Activated gamma-delta T cell treated with anti-CD3 and anti-CD28 coated beads, Interleukin-2, amount 50 U/mL, for 16 hours (primary cell): ENCODE measurements around the gene MAST4.

Experiments used
- DNase-seq: peaks from one replicate; pipeline ENCODE4 v3.0.0-alpha.2; 2020; ENCODE audit warnings: low read depth

MAST4 gene

DNA sequence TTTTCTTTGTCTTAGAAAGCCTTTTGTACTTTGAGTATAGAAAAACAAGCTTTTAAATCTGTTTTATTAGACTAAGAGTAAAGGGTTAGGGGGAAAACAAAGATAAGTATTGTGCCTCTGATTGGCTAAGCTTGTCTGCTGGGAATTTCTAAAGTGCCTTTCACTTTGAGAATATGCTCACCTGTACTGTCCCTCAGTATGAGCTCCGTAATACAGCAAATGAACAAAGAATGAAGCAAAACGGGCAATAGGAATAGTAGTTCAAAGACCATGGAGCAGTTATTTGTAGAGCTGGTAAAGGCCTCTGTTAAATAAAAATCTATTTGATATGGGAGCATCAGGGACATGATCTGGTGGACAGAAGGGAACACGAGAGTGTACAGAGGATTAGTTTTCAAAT lies 277.8 kb downstream of the MAST4 start:
- DNase-seq = no peak

DNA sequence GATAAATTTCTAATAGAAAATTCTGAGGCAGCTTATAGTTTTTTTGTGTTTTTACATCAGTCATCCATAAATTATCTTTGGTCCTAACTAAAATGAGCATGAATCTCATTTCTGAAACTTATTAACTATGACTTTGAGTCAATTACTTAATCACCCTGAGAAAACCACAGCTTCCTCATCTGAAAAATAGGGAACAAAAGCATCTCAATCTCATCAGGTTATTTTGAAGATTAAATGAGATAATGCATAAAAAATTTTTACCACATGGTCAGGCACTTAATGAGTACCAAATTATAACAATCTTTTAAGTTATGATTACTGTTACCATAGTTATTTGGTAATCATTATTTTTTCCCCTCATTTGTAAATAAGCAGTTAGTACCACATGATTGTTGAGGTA lies 279.1 kb downstream of the MAST4 start:
- no peak for DNase-seq

DNA sequence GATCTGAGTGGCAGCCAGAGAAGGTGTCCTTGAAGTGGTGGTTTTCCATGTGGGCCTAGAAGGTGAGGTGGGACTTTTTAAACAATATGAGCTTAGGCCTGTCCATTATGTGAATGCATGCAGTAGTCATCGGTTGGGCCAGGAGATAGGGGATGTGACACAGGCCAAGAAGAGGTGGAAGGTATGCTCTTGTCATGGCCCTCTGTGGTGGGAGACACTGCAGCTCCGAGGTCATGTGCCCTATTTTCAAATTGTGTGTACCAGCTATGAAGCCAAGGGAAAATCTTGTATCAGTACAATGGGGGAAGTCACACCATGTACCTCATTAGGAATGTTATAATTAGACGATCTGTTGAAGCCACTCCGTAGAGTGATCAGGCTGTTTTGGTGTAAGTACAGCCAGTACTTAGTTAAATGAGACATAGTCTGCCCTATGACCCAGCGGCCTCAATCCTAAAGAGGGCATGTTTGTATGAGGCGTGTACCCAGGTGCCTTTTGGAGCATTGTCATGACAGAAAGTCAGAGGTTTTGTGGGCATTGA lies 280.1 kb downstream of the MAST4 start:
- no peak for DNase-seq

DNA sequence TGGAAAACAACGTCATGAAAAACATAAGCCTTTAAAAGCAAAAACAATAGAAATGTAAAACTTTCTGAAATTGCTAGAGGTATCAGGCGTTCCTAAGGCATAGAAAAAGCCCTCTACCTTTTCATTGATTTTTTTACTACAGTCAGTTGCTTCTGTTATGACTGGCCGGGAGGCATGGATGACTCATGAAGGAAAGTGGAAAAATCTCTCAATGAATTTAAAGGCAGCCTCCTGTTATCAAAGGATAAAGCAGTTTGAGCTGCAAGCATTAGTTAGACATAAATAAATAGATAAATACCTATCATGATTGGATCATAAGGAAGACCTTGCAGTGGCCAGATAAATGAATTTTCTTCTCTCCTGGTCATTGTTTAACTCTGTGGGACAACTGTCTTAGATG lies 281.6 kb downstream of the MAST4 start:
- DNase-seq = no peak

DNA sequence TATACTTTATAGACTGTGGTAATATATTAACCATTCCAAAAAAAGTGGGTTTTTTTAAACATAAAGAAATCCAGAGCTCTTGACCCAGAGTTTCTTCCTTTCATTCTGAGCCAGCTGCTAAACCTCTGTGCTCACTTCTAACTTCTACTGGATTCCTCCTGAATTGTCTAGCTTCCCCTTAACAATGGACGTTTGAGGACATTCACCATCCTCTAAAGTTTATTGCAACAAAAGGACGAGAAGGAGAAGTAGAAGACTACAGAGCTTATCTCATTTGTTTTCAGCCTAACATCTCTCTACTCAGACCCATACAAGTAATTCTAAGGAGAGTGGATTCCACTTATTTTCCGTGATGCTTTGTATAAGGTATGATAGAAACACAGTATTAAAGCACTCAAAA lies 284.2 kb downstream of the MAST4 start:
- DNase-seq = no peak

DNA sequence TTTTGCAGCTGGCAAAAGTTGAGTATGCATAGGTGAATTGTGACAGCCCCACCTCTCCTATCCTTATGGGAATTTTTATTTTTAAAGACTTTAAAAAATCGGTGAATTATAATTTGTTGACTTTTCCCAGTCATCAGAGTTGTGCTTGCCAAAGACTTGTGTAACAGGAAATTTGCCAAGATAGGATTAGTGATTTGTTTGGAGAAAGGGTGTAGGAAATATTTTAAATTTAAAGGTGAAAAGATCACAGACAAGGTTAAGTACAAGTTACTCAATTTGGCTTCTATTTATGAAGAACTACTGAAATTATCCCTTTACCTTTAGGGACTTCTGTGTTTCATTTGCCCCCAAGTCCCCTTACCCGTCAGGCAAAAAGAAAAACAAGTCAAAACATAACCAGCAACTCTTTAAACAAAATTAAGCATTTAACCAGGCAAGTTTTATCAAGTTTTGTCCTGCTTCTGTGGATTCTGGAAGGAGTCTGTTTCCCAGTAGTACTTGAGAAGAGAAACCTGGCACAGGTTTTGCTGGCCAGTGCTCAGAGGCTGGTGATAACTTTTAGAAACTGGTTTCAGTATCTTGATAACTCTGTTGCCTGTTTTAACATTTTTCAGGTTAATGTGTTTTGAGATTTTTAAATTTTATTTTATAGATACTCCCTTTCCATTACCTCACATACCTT lies 285.4 kb downstream of the MAST4 start:
- DNase-seq = no peak

DNA sequence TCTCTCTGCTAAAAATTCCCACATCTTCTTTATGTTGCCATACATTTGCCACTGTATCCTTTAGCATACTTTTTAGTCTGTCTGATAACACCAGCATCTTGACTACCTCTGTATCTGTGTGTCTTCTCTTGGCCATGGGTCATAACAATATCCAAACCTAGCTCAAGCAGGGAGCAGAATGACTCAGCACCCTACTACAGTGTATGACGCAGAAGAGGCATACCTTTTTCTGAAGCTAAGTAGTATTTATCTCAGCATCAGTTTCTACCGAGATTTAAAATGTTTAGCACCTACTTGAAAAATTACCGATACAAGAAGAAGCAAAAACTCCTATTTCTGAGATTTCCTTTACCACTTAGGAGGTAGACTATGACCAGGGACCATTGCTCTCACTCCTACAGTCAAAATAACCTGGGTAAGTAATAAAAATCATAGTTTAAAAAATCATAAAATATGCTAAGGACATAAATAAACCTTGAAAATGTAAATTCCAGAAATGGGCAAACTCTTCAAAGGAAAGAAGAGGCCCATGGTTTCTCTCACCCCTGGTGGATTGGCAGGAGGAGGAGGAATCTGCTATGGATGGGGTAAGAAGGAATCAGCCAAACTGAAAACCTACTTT lies 286.5 kb downstream of the MAST4 start:
- DNase-seq = no peak

DNA sequence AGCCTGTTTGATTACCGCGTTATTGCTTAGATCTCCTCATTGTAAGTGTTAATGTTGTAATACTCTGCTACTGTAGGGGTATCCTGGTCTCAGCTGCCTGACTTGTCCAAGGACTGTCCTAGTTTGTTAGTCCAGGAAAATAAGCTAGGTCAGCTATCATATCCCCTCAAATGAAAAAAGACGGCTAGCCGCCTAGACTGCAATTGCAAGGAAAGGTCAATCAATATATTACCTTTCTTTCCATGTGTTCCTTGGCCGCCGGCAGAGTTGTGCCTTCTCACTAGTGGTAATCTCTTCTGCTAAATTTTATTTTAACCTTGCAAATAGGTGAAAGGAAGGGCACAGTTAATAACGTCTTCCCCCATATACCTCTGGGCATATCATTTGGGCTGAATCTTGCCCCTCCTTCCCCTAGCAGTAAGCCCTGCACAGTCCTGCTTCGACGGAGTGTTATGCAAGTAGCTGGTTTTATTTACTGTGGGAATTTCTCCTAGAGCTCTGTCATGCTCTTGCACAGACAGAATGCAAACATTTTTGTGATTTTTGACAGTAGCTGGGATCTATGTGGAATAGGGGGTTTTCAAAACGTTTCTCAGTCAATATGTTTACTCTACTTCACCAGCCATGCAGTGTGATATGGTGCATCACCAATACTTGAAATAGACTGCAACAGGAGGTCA lies 288.5 kb downstream of the MAST4 start:
- DNase-seq = no peak

DNA sequence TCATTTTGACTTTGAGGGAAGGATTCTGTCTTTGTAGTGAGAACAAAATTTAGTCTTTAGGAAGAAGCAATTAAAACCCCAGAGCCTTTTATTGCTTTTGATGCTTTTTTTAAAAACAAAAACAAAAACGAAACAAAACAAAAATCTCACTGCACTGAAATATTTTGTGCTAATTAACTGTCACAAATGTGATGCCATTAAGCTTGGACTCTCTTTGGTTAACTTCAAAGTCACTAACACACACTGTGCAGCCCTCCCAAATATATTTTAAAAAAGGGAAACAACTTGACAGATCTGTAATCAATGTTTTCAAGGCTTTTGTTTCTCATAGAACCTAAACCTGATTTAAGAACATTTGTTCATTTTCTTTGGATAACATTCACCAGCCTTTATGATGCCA lies 290.7 kb downstream of the MAST4 start:
- no peak for DNase-seq

DNA sequence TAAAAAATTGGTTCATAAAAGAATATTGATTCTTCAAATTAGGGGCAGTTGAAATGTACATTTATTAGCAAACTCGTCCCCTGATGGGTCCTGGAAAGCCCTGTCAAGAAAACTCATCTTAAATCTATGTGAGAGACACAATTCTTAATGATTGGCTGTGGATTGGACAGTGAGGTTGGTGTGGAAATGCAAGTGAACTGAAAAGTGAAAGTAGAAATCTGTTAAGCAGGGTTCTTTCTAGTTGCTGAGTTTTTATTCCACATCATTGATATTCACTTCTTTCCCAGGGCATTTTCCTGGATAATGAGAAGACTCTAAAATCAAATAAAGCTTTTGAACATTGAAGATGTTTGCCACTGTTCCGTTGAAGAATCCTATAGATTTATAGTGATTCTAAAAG lies 292.4 kb downstream of the MAST4 start:
- DNase-seq = no peak

DNA sequence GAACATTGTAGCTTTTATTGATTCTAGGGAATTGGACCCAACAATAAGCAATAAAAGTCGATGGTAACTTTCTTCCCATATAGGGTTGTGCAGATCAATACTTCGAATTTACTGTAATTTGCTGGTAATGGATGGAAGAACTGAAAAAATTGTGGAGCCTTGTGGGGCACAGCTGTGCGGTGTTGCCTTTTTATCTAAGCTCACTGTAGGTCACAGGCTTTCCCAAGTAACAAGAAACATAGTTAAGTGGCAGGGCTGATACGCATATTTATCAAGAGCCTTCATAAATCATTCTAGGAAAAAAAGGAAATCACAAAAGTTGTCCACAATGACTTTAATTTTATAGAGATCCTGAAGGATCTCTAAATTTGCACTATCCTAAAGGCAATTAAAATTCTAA lies 292.9 kb downstream of the MAST4 start:
- DNase-seq = no peak

DNA sequence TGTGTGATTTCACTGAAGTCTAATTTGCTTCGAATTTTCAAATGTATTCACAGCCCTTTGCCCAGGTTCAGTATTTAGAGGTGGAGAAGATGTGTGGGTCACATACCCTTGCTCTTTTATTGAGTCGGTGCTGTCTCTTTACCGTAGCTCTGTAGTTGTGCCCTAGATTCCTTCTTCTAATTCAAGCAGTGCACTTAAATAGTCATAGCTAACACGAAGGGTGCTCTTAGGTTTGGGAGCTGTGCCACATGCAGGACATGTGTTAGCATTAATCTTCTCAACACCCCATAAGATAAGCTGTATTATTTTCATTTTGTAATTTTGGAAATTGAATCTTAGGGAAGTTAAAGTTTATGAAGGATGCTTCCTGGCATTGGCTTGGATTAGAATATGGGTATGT lies 293.3 kb downstream of the MAST4 start:
- DNase-seq = no peak

DNA sequence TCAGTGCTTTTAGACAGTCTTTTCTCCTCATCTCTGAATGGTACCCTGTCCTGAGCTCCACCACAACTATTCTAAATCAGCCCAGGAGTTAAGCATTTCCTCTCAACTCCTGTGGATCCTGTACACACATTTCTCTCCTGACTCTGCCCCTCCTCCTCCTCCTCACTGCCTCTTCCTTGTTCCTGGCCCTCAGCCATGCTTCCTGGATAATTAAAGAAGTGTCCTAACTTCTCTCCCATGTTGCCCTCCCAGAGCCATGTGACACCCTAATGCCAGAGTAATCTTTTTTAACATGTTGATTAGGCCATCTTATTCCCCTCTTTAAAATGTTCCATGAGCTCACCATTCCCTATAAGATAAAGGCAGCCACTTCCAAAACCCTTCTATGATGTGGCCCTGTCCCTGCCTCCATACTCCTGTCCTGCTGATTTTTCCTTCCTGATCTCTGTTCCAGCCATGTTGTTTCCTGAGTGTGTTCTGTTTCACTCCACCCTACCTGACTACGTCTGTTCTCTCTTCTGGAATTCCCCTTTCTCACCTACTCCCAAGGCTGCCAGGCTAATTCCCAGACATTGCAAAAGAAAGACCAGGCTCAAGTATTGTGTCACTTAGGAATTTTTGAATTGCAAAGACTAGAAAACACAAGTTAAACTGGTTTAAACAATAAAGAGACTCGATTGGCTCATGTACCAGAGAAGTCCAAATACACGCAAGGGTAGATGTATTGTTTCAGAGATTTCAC lies 295.2 kb downstream of the MAST4 start:
- DNase-seq = no peak

DNA sequence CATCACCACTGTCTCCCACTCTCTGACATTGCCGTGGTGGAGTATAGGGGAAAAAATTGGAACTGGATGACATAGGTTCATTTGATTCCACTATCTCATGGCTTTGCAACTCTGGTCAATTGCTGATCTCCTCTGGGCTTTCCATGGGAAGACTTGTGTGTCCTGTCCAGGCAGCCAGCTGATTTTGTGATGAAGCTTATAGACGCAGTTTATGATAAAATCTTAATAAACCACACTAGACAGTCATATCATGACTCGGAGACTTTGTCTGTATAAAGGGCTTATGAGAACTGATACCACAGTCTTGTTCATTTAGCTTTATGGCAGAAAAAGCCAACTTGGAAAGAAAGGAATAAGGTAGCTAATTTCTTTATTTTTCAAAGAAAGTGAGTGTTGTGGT lies 296.5 kb downstream of the MAST4 start:
- no peak for DNase-seq

DNA sequence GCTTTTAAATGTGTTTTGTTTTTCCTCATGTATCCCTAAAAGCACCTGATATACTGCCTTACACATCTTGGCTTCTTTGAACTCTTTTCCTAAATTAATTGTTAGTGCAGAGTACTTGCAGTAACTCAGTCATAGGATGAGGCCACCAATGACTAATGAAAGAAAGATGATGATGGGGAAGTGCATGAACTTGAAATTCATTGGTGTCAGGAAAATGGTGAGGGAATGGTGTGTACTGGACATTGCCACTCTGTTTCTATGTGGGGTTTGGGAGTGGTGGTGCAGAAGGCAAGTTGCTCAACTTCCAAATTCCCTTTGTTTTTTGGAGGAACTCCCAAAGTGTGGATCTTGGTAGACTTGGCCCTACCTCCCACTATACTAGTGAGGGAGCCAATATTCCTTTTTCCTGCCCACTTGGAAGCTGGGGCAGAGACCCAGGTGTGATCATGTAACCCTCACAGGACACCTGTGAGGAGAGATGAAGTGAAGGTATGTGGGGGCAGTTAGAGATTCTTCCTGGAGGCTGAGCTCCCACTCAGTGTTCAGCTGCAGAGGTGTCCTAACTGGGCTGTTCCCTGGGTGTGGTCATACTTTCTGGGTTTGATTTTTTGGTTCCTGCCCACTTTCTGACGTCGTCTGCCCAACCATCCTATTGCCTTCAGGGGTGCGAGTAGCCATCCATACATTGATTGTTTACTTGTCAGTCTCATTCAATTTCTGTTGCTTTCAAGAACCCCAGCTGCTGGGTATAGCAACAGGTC lies 298.5 kb downstream of the MAST4 start:
- no peak for DNase-seq

DNA sequence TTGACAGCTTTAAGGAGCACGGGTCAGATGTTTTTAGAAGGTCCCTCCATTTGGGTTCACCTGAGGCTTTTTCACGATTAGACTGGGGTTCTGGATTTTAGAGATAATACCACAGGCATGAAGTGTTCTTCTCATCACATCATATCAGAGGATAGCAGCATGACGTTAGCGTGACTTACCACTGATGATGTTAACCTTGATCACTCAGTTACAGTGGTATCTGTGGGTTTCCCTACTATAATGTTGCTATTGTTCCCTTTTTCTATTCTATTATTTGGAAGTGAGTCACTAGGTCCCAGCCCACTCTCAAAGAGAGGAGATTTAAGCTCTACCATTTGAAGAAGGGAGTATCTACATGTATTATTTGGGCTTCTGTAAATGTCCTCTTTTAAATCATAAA lies 300.0 kb downstream of the MAST4 start:
- DNase-seq = no peak

DNA sequence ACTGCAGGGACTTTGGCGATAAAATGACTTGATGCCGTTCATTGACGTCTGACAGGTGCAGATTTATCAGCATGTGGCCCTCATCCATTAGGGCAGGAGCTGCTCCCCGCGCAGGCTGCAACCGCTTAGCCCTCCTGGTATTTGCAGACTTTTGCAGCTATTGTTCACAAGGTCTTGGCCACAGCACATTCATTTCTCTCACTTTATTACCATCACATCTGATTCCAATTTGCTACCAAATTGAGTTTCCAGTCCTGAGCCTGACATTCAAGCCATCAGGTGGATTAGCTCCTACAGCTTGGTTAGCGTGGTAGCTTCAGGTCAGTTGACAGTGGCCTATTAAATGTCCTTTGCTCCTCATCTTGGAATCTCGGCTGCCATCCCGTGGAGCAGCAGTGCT lies 301.2 kb downstream of the MAST4 start:
- DNase-seq = no peak

DNA sequence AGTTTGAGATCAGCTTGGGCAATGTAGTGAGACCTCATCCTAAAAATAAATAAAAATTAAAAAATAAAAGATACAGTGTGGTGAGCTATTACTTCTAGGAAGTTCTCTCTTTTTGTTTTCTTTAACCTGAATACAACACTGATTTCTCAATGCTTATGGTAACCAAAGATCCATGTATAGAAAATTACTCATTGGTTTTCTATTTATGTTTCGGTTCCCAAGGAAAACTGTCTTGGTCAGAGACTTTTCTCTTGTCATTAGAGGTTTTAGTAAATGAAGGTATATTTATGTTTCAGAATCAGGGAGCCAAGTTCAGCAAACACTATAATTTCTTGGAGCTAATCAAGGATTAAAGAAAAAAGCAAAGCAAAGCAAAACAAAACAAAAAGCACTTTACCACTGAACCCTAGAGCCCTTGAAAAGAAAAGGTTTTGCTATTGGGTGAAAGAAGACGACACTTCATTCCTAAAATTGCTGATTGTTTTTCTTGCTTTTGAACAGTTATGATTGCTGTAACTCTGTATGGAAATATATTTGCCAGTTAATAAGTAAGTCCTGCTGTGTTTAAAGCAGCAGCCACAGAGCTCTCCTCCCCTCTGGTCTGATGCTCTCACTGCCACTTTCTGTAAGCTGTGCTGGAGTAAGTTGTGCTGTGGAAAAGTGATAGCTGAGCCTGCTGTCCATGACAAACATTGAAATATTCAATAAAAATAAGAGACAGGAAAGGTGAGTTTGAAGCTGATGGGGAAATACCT lies 302.2 kb downstream of the MAST4 start:
- no peak for DNase-seq

DNA sequence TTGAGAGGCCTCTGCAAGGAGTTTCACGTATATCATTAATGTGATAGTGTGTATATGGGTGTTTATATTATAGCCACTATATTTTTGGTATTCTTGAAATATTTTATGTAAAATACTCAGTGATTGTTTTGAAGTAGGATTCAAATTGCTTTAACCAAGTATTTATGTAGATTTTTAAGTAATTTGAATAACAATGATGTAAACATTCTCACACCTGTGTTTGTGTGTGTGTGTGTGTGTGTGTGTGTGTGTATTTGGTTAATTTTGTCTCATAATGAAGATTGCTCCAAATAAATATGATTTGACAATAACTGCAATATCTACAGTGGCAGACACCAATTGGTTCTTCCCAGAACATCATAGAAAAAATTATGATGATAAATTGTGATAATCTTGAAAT lies 307.0 kb downstream of the MAST4 start:
- no peak for DNase-seq

DNA sequence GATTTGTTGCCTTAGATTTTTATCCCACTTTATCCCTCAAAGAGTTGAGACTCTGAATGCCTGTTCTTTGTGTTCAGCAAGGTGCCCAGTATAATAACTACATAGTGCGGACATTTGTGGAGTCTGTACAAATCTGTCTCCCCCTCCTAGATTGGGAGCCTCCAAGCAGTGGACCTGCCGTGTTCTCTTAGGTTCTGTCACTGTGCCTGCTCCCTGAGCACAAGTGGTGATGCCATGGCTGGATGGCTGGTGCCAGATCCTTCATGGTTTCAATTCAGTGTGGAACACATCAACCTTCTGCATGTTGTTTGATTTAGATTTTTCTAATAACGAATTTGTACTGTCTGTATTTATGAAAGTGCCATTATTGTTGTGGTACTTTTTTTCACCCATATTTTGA lies 307.5 kb downstream of the MAST4 start:
- DNase-seq = no peak

DNA sequence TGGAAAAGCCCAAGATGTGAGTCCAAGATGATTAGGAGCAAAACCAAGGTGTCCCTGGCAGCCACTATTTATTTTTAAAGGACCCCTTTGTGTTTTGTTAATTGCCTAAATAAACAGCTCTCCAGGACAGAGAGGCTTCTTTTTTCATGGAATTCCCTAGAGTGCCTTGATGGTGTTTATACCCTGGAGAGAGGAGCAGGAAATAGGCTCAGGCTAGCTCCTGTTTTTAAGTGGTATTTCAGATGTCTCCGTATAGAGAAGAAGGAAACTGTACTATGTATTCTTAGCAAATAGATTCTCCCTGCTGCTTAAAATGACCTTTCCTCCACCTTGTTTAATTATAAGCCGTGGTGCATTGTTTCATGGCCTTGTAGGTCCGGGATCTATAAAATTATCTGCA lies 308.0 kb downstream of the MAST4 start:
- no peak for DNase-seq
